HEK293T (cell line): ENCODE results near the gene CSRP3.

ENCODE experiments used
- BHLHE40 ChIP-seq: fragments of 450-650 bp; IDR thresholded peaks from 2 replicates; pipeline ENCODE4 v1.6.1; 2016; ENCODE audit warnings: mild to moderate bottlenecking, moderate library complexity, borderline replicate concordance
- FOXA1 ChIP-seq: fragments of 450-650 bp; IDR thresholded peaks from 2 replicates; pipeline ENCODE4 v1.6.1; 2016; ENCODE audit warnings: mild to moderate bottlenecking
- FOXK2 ChIP-seq: fragments of 450-650 bp; IDR thresholded peaks from 2 replicates; pipeline ENCODE4 v1.6.1; 2016; ENCODE audit warnings: mild to moderate bottlenecking
- LEF1 ChIP-seq: fragments of 450-650 bp; IDR thresholded peaks from 2 replicates; pipeline ENCODE4 v1.6.1; 2017; ENCODE audit warnings: mild to moderate bottlenecking, borderline replicate concordance
- NFRKB ChIP-seq: fragments of 450-650 bp; IDR thresholded peaks from 2 replicates; pipeline ENCODE4 v1.6.1; 2016; ENCODE audit warnings: mild to moderate bottlenecking, moderate library complexity

GRCh38 chr11:19163617-19164016 is 38.2 kb downstream of the CSRP3 start:
- TF ChIP-seq BHLHE40, result no peak
- no peak for TF ChIP-seq FOXA1
- no peak for TF ChIP-seq LEF1
- TF ChIP-seq FOXK2, result no peak
- no peak for TF ChIP-seq NFRKB
